ENCODE results near the gene EXOSC5.

Gene EXOSC5

DNA sequence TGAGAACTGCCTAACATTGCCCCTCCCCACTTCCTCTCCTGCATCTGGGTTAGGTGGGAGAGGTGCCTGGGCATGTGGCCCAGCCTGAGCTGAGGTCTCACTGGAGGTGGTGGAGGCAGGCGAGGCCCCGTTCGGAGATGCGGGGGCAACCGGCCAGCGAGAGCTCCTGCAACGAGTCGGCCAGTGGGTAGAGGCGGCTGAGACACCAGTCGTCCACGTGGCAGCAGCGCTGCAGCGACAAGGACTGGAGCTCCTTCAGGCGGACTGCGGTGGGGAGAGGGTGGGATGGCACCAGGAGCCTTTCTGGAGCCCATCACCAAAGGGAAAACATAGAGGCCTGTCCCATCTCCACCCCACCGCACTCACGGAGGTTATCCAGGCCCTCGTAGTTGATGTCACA, 36.0 kb upstream of the EXOSC5 start:
- POLR2A ChIA-PET, result no interaction called here
- CTCF ChIA-PET, result interaction anchor here (4.2 kb wide), 1 partner anchor 16 kb away, joined by 19 read pairs; no protein-coding TSS in a partner anchor
- TF ChIP-seq CTCF (IDR thresholded peaks at IDR 0.05; ENCODE audit: control extremely low read depth, extremely low read depth, low read depth, missing control alignments), result no peak
- no peak for DNase-seq (ENCODE audit: extremely low spot score)

- peak; percentile 41 for TF ChIP-seq CTCF (IDR thresholded peaks at IDR 0.05; ENCODE audit: control extremely low read depth, extremely low read depth, low read depth, missing control alignments)
- ChIA-PET CTCF (interaction anchor here (0.9 to 4.2 kb wide), 7 partner anchors 8 to 139 kb away, joined by 3 to 19 read pairs (median 4); partner anchors contain the start of gene DMAC2), POLR2A (interaction anchor here (0.6 kb wide), 1 partner anchor 117 kb away, joined by 3 read pairs; no protein-coding TSS in a partner anchor)
- no peak for DNase-seq (ENCODE audit: extremely low spot score)
Observed at GRCh38 chr19:41431426-41432386, 34.5 kb upstream of the EXOSC5 start.

DNA sequence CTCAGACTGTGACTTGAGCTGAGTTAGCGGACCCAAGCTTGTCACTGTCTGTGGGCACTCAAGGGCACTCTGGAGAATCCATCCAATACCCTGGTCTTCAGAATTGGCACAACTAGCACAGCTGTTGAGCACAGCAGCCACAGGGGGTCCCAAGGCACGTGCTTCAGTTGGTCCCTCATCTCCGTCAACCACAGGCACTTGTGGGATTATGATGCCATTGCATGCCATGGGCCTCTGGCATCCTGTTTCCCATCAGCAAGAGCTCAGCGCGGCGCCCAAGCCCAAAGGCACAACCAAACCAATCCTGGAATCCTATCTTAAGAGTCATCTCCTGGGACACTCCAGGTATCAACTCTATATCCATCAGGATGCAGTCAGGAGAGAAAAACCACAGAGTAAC, 33.8 kb upstream of the EXOSC5 start:
- no peak for DNase-seq (ENCODE audit: extremely low spot score)
- no peak for TF ChIP-seq CTCF (IDR thresholded peaks at IDR 0.05; ENCODE audit: control extremely low read depth, extremely low read depth, low read depth, missing control alignments)
- ChIA-PET POLR2A (no interaction called here), CTCF (interaction anchor here (1.1 to 4.2 kb wide), 6 partner anchors 9 to 139 kb away, joined by 3 to 19 read pairs (median 4); partner anchors contain the start of gene DMAC2)

- DNase-seq (ENCODE audit: extremely low spot score), result no peak
- ChIA-PET CTCF (interaction anchor here (0.9 to 2.2 kb wide), 5 partner anchors 10 to 224 kb away, joined by 4 to 11 read pairs (median 7); partner anchors contain the start of gene DMAC2), POLR2A (interaction anchor here (0.7 kb wide), 1 partner anchor 147 kb away, joined by 3 read pairs; the partner anchor contains the start of gene CEACAM21)
- TF ChIP-seq CTCF (IDR thresholded peaks at IDR 0.05; ENCODE audit: control extremely low read depth, extremely low read depth, low read depth, missing control alignments), result no peak
Observed at GRCh38 chr19:41428481-41428859, 31.3 kb upstream of the EXOSC5 start.

- ChIA-PET POLR2A (interaction anchor here (0.6 kb wide), 1 partner anchor 103 kb away, joined by 11 read pairs; no protein-coding TSS in a partner anchor), CTCF (interaction anchor here (0.9 to 2.2 kb wide), 4 partner anchors 11 to 224 kb away, joined by 4 to 11 read pairs (median 8); partner anchors contain the start of gene DMAC2)
Observed at GRCh38 chr19:41427647-41428480, 30.7 kb upstream of the EXOSC5 start.

More at GRCh38 chr19:41427647-41428480, 30.7 kb upstream of the EXOSC5 start:
- peak; percentile 44 for DNase-seq (ENCODE audit: extremely low spot score)
- TF ChIP-seq CTCF (IDR thresholded peaks at IDR 0.05; ENCODE audit: control extremely low read depth, extremely low read depth, low read depth, missing control alignments), result no peak

All from GM10248 (cell line).